ENCODE measurements around the gene PTGES3L.
A peak's percentile ranks its signal among the peaks of the same experiment; 100 is the strongest.
"Not testable (repeated sequence)": the region's sequence is repeated elsewhere in the genome, so short reads cannot be mapped to it uniquely, and the experiment has no call there.

PTGES3L gene

GRCh38 chr17:43014020-43014648 lies 34.3 kb upstream of the PTGES3L start:
- no peak for DNase-seq

DNA sequence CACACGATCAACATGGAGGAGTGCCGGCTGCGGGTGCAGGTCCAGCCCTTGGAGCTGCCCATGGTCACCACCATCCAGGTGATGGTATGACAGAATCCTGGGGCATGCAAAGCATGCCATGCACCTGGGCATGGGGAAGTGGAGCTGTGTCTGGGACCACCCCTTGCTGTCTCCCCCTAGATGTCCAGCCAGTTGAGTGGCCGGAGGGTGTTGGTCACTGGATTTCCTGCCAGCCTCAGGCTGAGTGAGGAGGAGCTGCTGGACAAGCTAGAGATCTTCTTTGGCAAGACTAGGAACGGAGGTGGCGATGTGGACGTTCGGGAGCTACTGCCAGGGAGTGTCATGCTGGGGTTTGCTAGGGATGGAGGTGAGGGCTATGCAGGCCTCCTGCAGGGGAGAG lies 33.4 kb upstream of the PTGES3L start:
- DNase-seq, result no peak

DNA sequence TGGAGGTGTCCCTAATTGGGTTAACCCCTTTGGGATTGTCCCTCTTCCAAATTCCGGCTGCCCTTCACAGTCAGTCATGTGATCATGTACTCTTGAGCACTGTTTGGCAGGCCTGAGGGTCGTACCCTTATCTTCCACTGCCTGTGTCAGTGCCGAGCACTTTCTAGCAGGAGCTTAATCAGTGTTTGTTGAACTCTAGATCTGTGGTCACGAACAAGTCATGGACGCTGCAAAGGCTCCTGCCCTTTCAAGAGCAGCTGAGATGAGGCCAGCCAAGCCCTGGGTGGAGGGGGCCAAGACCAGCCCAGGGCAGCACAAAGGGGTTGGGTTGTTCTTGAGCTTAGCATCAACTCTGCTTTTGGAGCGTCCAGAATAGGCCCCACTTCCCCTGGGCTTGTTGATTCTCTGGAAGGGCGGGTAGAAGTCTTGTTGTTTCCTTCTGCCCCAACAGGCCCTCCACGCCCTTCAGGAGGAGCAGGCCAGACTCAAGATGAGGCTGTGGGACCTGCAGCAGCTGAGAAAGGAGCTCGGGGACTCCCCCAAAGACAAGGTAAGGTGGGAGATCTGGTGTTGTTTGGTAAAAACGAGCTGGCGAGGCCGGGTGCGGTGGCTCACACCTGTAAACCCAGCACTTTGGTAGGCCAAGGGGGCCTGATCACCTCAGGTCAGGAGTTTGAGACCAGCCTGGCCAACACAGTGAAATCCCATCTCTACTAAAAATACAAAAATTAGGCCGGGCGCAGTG lies 32.0 kb upstream of the PTGES3L start:
- DNase-seq, result no peak

DNA sequence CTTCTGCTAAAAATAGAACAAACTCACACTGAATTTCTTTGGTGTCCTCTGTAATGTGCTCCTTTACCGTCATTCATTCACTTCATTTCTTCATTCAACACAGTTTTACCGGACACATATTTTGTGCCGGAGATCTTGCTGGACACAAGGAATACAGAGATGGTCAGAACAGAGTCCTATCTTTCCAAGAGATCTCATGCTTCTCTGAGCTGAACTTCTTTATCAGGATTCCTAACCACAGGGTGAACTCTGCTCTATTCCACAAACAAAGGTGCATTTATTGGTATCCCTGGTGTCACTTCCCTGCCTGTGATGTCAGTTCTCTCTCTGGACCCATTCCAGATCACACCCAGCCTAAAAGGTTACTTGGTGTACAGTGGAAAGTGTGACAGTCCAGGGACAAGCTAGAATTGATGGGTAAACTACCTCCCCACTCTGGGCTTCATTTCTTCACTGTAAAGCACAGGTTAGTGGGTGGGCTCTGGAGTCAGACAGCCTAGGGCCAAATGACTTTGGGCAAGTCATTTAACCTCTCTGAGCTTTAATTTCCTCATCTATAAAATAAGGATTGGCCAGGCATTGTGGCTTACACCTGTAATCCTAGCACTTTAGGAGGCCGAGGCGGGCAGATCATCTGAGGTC lies 30.9 kb upstream of the PTGES3L start:
- DNase-seq, result no peak

- peak; percentile 93 for DNase-seq
Observed at GRCh38 chr17:43006639-43007551, 27.0 kb upstream of the PTGES3L start, which contains the start of gene IFI35. TSS of gene IFI35 (plus strand) at chr17:43006784. CDS start at chr17:43006948, 164 bp downstream.

GRCh38 chr17:43003542-43004172 lies 23.8 kb upstream of the PTGES3L start:
- no peak for DNase-seq

- not testable (repeated sequence) for DNase-seq
Observed at GRCh38 chr17:43000894-43001293, 21.0 kb upstream of the PTGES3L start.

GRCh38 chr17:42999003-42999525 lies 19.2 kb upstream of the PTGES3L start:
- no peak for DNase-seq

DNA sequence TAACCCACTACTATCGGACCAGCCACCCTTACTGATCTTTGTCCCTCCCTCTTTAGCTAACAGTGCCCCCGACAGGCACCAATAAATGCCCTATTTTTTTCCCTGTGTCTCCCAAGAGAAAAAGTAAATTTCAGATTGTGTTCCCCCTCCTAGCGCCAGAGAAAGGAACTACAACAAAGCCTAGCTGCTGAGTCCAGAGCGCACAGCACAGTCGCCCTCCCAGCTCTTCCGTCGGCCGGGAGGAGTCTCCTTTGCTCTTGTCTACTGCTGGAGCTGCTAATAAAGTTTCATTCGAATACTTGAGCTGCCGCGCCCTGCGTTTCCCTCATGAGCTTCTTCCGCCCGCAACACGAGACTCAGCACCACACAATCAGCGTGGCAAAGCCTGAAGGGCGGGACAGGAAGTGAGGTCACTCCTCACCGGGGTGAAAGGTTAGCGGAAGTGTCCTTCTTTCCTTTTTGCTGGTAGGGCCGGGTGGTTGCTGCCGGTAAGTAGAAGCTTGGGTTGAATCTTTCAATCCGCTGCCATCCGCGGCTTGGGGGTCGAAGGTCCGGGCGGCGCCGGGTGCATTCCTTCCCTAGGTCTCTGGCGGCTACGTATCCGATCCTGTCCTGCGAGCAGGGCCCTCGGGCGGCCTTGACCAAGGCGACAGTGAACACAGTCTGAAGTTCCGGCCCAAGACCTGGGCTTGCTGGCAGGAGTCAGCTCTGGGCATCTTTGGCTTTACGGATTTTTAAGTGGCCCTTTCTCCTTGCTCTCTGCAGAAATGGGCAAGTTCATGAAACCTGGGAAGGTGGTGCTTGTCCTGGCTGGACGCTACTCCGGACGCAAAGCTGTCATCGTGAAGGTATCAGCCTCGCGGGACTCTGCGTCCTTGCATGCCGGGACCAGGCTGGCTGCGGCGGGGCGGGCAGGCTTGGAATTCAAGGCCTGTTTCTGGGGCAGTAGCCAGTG lies 18.4 kb upstream of the PTGES3L start, which contains the start of gene RPL27:
RPL27 (plus strand) TSS at position 436 of the 955 bp plus-strand sequence; CDS start at position 768, 332 bp downstream.
- DNase-seq, result peak; percentile 100

DNA sequence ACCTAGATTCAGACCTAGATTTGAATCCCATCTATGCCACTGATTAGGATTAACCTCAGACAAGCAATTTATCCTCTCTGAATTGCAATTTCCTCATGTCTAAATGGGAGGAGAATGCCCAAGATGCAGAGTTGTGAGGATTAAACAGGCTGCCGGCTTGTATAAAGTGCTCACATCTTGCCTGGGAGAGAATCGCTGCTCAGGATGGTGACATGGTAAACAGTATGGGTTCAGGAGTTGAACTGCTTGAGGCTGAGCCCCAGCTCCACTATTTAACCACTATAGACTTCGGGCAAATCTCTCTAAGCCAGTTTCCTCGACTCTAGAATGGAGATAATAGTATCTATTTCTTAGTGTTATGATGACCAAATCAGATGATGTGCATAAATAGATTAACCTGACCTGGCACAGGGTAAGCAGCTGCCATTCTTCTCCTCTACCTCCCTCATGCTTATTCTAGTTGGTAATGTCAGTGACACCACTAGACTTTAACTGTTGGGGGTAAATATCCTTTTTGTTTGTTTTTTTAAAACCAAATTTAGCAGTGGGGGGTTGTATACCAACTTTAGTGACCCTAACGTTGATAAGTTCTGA lies 17.6 kb upstream of the PTGES3L start:
- DNase-seq, result no peak

DNA sequence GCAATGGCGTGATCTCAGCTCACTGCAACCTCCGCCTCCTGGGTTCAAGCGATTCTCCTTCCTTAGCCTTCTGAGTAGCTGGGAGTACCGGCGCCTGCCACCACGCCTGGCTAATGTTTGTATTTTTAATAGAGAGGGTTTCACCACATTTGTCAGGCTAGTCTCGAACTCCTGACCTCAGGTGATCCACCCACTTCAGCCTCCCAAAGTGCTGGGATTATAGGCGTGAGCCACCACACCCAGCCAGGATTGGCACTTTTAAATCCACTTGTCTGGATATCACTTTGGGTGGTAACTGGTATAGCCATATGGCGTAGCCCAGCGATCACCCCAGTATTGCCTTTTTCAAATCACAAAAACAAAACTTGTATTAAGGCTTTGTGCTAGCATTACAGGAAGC lies 14.0 kb upstream of the PTGES3L start:
- not testable (repeated sequence) for DNase-seq

GRCh38 chr17:42992872-42993271 lies 13.0 kb upstream of the PTGES3L start:
- DNase-seq, result no peak

DNA sequence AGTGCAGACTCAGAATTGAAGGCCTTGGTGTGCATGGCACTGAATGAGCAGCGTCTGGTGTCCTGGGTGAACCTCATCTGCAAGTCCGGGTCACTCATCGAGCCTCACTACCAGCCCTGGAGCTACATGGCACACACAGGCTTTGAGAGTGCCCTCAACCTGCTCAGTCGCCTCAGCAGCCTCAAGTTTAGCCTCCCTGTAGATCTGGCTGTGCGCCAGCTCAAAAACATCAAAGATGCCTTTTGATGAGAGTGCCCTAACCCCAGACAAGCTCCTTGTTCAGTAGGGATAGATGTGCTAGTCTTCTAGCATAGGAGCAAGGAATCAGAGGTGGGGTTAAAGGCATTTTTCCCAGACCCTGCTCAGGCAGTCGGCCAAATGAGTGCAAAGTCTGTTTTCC lies 11.6 kb upstream of the PTGES3L start:
- DNase-seq, result no peak

GRCh38 chr17:42989726-42990652 lies 10.1 kb upstream of the PTGES3L start:
- DNase-seq, result no peak

DNA sequence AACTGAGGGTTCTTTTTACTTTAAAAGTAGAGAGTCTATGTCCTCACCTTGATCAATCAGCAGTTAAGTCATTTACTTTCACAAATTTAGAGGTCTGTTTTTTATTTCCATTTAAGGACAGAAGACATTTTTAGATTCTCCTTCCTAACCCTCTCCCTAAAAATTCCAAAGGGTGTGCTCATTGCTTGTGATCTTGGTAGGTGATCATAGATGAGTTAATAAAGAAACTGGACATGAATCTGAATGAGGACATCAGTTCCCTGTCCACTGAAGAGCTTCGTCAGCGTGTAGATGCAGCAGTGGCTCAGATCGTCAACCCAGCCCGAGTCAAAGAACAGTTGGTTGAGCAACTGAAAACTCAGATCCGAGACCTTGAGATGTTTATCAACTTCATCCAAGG lies 9.3 kb upstream of the PTGES3L start:
- no peak for DNase-seq

DNA sequence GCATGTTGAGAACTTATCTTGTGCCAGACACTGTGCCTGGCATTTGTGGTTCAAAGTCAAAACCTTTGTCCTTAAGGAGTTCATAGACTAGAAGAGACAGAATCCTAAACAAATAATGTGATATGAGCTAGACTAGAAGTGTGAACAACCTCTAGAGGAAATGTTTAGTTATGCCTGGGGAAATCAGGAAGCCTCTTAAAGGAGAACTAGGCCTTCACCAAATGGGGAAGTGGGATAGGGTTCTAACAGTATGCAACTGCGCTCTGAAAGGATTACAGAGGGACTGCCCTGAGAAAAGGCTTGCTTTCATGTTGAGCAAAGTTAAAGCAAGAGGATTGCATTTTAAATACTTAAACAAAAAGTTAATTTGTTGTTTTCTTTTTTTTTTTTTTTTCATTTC lies 5.3 kb upstream of the PTGES3L start:
- DNase-seq, result peak; percentile 92

GRCh38 chr17:42982266-42982665 lies 2.4 kb upstream of the PTGES3L start:
- no peak for DNase-seq

DNA sequence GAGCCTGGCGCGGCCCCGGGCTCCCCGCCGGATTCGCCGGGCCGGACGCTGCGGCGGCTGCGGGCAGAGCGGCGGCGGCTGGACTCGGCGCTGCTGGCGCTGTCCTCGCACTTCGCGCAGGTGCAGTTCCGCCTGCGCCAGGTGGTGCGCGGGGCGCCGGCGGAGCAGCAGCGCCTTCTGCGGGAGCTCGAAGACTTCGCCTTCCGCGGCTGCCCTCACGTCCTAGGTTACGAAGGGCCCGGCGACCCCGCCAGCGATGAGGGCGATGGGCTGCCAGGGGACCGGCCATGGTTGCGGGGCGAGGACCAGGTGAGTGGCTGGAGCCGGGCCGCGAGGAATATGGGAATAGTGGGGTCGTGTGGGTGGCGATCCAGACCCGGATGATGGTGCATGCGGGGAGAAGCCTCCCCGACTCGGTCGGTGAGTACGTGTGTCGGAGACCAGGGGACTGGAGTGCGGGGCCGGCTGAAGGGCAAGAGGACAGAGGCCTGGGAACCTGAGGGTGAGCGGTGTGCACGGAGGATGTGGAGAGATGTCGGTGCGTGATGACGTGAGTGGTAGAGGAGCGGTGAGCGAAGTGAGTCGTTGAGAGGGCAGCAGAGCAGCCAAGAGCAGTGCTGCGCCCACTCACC lies 1.0 kb upstream of the PTGES3L start:
- peak; percentile 34 for DNase-seq

DNA sequence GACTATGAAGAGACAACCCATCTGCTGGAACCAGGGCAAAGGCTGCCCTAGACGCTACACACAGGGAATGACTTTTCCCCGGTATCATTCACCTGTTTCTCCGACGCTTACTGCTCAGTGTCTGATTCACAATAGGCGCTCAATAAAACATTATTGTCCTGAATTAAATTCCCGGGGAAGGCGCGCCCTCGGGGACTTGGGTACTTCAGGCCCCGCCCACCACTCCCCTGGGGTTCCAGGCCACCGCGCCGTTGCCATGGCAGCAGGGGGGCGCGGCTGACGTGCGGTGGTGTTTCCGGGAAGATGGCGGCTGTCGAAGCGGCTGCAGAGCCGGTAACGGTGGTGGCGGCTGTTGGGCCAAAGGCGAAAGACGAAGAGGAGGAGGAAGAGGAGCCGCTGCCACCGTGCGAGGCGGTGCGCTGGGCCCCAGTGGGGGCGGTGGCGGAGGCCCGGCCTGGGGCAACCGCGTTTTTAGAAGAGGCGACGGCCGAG lies 440 bp upstream of the PTGES3L start, which contains the start of gene RUNDC1:
RUNDC1 (plus strand) TSS at position 292 of the 492 bp plus-strand sequence; CDS start at position 304, 12 bp downstream.
- DNase-seq, result peak; percentile 90
